ENCODE measurements around the gene TMEM43.

Gene TMEM43

DNA sequence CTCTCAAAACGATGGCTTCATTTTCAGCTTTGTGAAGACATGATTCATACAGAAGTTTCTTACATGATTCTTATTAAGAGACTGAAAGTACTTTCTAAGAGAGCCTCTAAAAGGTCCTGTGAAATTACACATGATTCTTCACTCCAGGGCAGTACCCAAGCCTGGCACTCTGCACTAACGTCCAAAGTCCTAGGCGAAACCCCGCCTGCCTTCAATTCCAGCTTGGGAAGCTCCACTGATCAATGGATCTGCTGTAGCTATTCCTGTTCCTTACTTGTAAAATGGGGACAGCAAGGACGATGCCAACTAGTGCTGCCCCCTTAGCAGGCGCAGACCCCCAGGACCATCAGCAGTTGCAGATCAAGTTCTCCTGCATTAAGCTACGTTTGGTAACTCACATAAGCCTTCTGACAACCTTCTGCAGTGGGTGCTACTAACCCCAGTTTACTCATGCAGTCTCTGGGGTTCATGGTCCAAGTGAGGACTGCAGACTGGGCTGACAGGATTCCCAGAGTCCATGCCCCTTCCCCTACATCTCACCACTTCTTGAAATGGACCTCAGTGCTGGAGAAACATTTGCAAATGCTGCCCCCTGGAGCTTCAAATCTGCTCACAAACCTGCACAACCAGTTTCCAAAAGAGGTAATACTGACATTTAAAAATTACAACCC lies 10.8 kb upstream of the TMEM43 start:
- Histone ChIP-seq H2BK5ac (ENCODE audit: low read depth, low read length, poor library complexity, severe bottlenecking) (no peak overlapping the region), H2AFZ (ENCODE audit: low read depth, low read length) (no peak overlapping the region), H2BK120ac (ENCODE audit: low read depth, low read length) (no peak overlapping the region), H4K91ac (ENCODE audit: low read length) (no peak overlapping the region), H3K18ac (ENCODE audit: low read depth in 1 of 2, low read length in 2 of 2) (no peak overlapping the region), H2AK5ac (ENCODE audit: low read length, severe bottlenecking) (no peak overlapping the region), H3K4me1 (ENCODE audit: control insufficient read depth, insufficient read depth, low read depth, low read length) (peaks cover 3% of the 10 kb centered on the region), H3K79me1 (replicated peaks; ENCODE audit: low read length, poor library complexity, severe bottlenecking) (peaks cover 21% of the 10 kb centered on the region), H3K36me3 (ENCODE audit: control insufficient read depth in 1 of 2, insufficient read depth in 2 of 2, low read depth in 1 of 2, low read length in 2 of 2) (peaks cover 15 to 57% of the 10 kb centered on the region in 2 experiments), H3K14ac (ENCODE audit: low read length in 2 of 2) (no peak overlapping the region), H3K9ac (ENCODE audit: low read length) (no peak overlapping the region), H3K4me2 (ENCODE audit: low read length, poor library complexity, severe bottlenecking) (no peak overlapping the region), H2BK12ac (ENCODE audit: low read length in 2 of 2) (no peak overlapping the region), H3K27ac (ENCODE audit: low read length, poor library complexity, severe bottlenecking) (no peak overlapping the region), H3K9me3 (ENCODE audit: control insufficient read depth, low read length) (no peaks in the 10 kb centered on the region), H3K4ac (ENCODE audit: low read depth in 1 of 2, low read length in 2 of 2) (no peak overlapping the region), H3K23ac (ENCODE audit: low read length in 2 of 2) (no peak overlapping the region), H3K4me3 (ENCODE audit: insufficient read depth in 1 of 2, low read depth in 1 of 2, low read length in 2 of 2) (no peak overlapping the region), H4K8ac (ENCODE audit: low read length) (no peak overlapping the region), H2BK15ac (ENCODE audit: low read depth, poor library complexity, severe bottlenecking) (no peak overlapping the region), H3K27me3 (ENCODE audit: control insufficient read depth in 1 of 2, insufficient read depth in 1 of 2, low read length in 2 of 2) (no peaks in the 10 kb centered on the region)
- DNase-seq = no peak
- WGBS = 96% methylated on average over 7 of the region's 7 CpGs

DNA sequence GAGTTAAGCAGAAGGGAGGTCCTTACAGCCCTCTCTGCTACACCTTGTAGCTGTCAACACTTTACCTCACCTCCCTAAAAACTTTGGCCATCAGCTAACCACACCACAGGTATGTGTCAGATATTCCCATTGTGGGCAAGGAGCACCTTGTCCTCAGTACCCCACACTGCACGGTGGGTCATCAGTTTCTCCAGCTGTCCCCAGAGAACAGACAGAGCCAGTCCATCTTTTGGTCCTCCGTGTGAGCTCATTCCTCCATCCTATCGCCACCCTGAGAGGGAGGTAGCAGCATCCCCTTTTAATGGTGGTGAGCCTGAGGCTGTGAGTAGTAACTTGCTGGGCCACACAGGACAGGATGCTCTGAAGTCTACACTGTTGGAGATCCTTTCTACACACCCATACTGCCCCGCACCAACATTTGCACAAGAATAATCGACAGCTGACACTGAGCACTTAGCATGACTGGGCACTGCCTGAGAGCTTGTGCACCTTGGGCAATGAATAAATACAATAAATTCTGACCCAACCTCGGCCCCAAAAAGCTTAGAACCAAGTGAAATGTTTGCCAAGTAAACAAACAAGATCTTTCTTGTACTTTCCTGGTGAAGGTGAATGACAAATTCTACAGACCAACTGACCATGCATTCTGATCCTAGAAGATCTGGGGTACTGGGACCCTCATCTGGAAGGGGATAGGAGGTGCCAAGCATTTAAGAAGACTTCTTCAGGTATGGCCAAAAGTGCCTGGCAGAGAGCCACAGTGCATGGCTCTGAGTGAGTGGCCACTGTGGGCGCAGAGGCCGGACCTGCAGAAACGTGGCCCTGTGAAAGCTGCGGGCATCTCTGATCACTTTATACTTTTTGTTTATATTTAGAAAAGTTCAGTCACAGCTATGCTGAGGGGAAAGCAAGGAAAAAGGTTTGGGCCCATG lies 7.1 kb upstream of the TMEM43 start:
- Histone ChIP-seq H3K4me3 (ENCODE audit: insufficient read depth in 1 of 2, low read depth in 1 of 2, low read length in 2 of 2) (no peak overlapping the region), H3K18ac (ENCODE audit: low read depth in 1 of 2, low read length in 2 of 2) (no peak overlapping the region), H4K91ac (ENCODE audit: low read length) (no peak overlapping the region), H3K9ac (ENCODE audit: low read length) (no peak overlapping the region), H3K4me2 (ENCODE audit: low read length, poor library complexity, severe bottlenecking) (no peak overlapping the region), H3K27me3 (ENCODE audit: control insufficient read depth in 1 of 2, insufficient read depth in 1 of 2, low read length in 2 of 2) (no peaks in the 10 kb centered on the region), H3K27ac (ENCODE audit: low read length, poor library complexity, severe bottlenecking) (no peak overlapping the region), H2AK5ac (ENCODE audit: low read length, severe bottlenecking) (no peak overlapping the region), H2BK120ac (ENCODE audit: low read depth, low read length) (no peak overlapping the region), H3K23ac (ENCODE audit: low read length in 2 of 2) (no peak overlapping the region), H3K9me3 (ENCODE audit: control insufficient read depth, low read length) (no peaks in the 10 kb centered on the region), H2BK15ac (ENCODE audit: low read depth, poor library complexity, severe bottlenecking) (no peak overlapping the region), H3K36me3 (ENCODE audit: control insufficient read depth in 1 of 2, insufficient read depth in 2 of 2, low read depth in 1 of 2, low read length in 2 of 2) (peaks cover 9 to 65% of the 10 kb centered on the region in 2 experiments), H2AFZ (ENCODE audit: low read depth, low read length) (no peak overlapping the region), H4K8ac (ENCODE audit: low read length) (no peak overlapping the region), H2BK12ac (ENCODE audit: low read length in 2 of 2) (no peak overlapping the region), H3K4me1 (ENCODE audit: control insufficient read depth, insufficient read depth, low read depth, low read length) (peaks cover 3% of the 10 kb centered on the region), H3K14ac (ENCODE audit: low read length in 2 of 2) (no peak overlapping the region), H3K4ac (ENCODE audit: low read depth in 1 of 2, low read length in 2 of 2) (no peak overlapping the region), H2BK5ac (ENCODE audit: low read depth, low read length, poor library complexity, severe bottlenecking) (no peak overlapping the region), H3K79me1 (replicated peaks; ENCODE audit: low read length, poor library complexity, severe bottlenecking) (peaks cover 31% of the 10 kb centered on the region)
- no peak for DNase-seq
- WGBS = 93% methylated on average over 8 of the region's 10 CpGs

DNA sequence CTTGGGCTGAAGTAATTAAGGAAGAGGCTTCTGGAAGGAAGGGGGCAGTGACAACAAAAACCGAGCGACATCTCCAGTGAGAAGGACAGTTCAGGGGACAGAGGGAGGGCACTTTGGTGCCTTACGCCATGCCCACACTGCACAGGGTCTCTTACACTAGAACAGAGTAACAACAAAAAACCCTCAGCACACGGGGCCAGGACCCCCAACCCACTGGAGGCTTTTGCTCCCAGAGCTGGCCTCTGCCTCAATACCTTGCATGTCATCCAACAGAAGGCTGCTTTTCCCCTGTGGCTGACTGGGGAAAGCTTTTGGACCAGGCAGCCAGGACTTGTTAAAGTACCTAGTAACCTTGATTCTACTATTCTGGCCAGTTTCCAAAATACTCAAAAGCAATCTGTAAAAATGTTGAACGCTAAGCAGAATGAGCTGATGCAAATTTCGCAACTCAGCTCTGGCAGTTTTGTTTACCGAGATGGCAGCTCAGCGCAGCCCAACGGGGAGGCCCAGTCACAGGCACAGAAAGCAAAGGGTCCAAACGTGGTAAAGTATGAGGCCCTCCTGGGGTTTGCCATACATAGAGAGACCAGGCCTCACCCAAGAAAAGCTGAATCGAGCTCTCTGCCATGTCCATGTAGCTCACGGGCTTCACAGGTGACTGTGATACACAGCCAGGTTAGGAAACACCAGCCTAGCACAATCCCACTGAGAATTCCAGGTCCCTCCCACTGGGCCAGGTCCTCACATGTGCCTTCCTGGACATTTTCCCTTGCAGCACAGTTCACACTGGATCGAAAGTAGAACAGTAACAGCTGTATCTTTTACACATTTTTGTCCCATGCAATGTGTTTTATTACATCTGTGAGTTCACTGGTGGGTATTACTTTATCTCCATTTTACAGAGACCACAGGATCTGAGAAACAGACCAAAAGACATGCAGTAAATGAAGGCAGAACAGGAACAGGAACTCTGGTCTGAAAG lies 6.2 kb upstream of the TMEM43 start:
- Histone ChIP-seq H3K79me1 (replicated peaks; ENCODE audit: low read length, poor library complexity, severe bottlenecking) (peaks cover 36% of the 10 kb centered on the region), H3K27ac (ENCODE audit: low read length, poor library complexity, severe bottlenecking) (no peak overlapping the region), H4K91ac (ENCODE audit: low read length) (no peak overlapping the region), H2BK120ac (ENCODE audit: low read depth, low read length) (no peak overlapping the region), H3K4me3 (ENCODE audit: insufficient read depth in 1 of 2, low read depth in 1 of 2, low read length in 2 of 2) (no peak overlapping the region), H2BK15ac (ENCODE audit: low read depth, poor library complexity, severe bottlenecking) (no peak overlapping the region), H3K36me3 (ENCODE audit: control insufficient read depth in 1 of 2, insufficient read depth in 2 of 2, low read depth in 1 of 2, low read length in 2 of 2) (peaks cover 7 to 57% of the 10 kb centered on the region in 2 experiments), H3K4ac (ENCODE audit: low read depth in 1 of 2, low read length in 2 of 2) (no peak overlapping the region), H3K4me1 (ENCODE audit: control insufficient read depth, insufficient read depth, low read depth, low read length) (peaks cover 5% of the 10 kb centered on the region), H3K27me3 (ENCODE audit: control insufficient read depth in 1 of 2, insufficient read depth in 1 of 2, low read length in 2 of 2) (no peaks in the 10 kb centered on the region), H3K18ac (ENCODE audit: low read depth in 1 of 2, low read length in 2 of 2) (peak overlapping the region in 1 of 2 experiments; percentile 79), H3K23ac (ENCODE audit: low read length in 2 of 2) (no peak overlapping the region), H3K14ac (ENCODE audit: low read length in 2 of 2) (no peak overlapping the region), H3K4me2 (ENCODE audit: low read length, poor library complexity, severe bottlenecking) (no peak overlapping the region), H2AK5ac (ENCODE audit: low read length, severe bottlenecking) (no peak overlapping the region), H3K9ac (ENCODE audit: low read length) (no peak overlapping the region), H4K8ac (ENCODE audit: low read length) (peak overlapping the region; percentile 65), H2BK12ac (ENCODE audit: low read length in 2 of 2) (peak overlapping the region in 1 of 2 experiments; percentile 25), H2BK5ac (ENCODE audit: low read depth, low read length, poor library complexity, severe bottlenecking) (no peak overlapping the region), H3K9me3 (ENCODE audit: control insufficient read depth, low read length) (no peaks in the 10 kb centered on the region), H2AFZ (ENCODE audit: low read depth, low read length) (no peak overlapping the region)
- peak; percentile 67 for DNase-seq
- WGBS = 69% methylated on average over 12 of the region's 13 CpGs
